Activated gamma-delta T cell (primary cell): Measurements from ENCODE around the gene RPP30.

Experiments
- DNase-seq: peaks from one replicate; lab custom pipeline; 2025; lab: John Stamatoyannopoulos, UW
- total RNA-seq, 2 donors: gene quantifications; one replicate each; lab custom pipeline; 2026; lab: John Stamatoyannopoulos, UW

The RPP30 gene
- 40.9 to 44.6 reads per million in 2 donors for total RNA-seq

- DNase-seq, result peak; percentile 70
Observed at GRCh38 chr10:90871766-90872647, at the start of gene RPP30. RPP30 (plus strand) TSS chr10:90871974; CDS start chr10:90871987, 13 bp downstream.

DNA sequence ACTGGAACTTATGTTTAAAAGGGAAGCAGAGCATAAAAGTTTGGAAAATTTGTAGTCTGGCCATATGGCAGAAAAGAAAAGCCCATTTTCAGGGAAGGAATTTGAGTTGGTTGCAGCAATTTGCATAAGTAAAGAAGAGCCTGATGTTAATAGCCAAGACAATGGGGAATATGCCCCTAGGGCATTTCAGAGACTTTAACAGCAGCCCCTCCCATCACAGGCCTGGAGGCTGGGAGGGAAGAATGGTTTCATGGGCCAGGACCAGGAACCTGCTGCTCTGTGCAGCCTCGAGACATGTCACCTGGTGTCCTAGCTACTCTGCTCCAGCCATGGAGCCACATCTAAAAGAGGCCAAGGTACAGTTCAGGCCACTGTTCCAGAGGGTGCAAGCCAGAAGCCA is 49.3 kb upstream of the RPP30 start:
- no peak for DNase-seq

- no peak for DNase-seq
Observed at GRCh38 chr10:90832111-90832510, 39.7 kb upstream of the RPP30 start.

DNA sequence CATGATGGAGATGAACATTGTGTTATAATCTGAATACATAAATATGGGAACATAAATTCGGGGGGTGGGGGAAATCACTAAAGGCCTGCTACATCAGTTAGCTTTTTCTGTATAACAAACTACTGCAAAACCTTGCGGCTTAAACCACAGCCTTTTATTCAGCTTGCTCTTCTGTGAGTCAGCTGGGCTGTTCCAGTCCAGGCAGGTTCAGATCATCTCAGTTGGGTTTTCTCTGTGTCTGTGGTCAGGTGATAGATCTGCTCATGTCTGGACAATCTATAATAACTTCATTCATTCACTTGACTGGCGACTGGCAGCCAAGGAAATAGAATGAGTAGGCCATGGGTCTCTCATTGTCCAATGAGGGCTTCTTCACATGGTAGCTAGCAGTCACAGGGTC is 37.4 kb upstream of the RPP30 start:
- no peak for DNase-seq

GRCh38 chr10:90837486-90837885 is 34.3 kb upstream of the RPP30 start:
- DNase-seq, result no peak

DNA sequence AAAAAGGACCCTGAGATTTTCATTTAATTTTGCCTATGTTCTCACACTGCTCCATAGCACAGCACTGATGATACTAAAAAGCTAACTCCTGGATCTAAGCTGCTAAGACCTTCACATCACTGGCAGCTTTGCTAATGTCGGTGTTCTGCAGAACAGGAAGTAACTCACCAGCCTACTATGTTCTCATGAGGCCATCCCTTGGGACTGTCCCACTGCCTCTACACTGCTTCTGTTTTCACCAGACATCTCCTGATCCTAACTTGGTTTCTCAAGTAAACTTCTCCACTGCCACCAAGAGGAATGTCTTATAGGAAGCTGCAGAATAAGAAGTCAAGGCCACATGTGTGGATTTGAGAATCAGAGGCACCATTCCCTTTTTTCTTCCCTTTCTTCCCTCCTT is 29.0 kb upstream of the RPP30 start:
- DNase-seq, result no peak

GRCh38 chr10:90845726-90846125 is 26.0 kb upstream of the RPP30 start:
- DNase-seq, result no peak

DNA sequence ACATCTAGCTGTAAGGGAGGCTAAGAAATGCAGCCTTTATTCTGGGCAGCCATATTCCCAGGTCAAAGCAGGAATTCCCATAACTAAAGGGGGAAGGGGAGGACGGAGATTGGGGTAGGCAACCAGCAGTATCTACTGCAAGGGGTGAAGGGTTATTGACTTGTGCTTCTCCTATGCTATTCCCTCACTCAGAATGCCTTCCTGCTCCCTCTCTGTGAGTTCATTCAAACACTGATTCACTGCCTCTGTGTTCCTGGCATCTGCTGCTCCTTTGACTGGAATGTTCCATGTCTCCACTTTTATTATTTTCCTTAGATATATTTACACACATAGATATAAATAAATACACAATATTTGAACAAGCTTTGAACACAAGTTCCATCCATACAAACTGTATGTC is 25.0 kb upstream of the RPP30 start:
- DNase-seq, result no peak

DNA sequence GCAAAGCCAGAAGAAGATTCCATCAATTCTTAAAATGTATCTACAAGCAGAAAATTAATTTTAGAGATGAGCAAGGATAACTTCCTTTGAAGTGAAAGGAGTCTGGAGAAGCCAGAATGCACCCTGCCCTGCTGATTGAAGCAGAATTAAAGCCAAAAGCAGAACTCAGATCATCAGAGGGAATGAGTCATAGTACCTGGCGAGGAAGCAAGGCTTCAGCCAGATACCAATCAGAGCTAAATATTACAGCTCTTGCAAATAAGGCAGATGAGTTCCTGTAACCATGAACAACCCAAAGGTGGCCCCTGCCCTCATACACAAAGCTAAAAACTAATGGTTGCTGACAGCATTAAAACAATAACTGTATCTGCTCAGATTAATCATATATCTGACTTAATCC is 24.3 kb upstream of the RPP30 start:
- DNase-seq, result no peak

DNA sequence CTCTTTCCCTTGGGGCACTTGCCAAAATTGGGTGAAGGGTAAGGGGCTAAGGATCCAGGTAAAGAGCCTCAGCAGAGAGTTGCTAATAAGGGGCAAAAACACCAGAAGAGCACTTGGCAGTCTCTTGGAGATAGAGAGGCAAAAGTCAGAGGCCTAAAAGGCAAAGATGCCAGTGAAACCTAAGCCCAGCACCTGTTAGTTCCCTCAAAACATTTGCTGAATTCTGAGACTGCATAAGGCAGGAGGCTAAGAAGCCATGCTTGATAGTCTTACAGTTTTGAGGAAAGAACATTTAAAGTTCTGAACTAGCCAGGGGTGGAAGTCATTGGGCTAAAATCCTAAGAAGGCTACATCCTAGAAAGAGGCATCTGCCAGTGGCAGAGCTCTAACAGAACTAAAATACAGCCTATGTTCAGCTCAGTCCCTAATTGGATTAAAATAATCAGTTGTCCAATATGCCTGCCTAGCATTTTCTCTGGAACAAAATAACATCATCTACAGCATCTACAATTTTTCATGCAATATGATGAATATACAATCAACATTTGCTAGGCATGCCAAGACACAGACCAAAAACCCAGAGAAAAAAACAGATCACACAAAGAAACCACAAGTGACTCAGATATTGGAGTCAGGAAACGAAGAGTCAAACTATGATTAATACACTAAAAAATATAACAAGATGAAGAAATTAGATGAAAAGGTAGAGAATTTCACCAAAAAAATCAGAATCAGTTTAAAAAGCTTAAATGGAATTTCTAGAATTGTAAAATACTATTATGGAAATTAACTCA is 21.6 kb upstream of the RPP30 start:
- DNase-seq, result no peak

GRCh38 chr10:90855126-90855525 is 16.6 kb upstream of the RPP30 start:
- DNase-seq, result no peak

- DNase-seq, result no peak
Observed at GRCh38 chr10:90856261-90856660, 15.5 kb upstream of the RPP30 start.

- DNase-seq, result no peak
Observed at GRCh38 chr10:90856964-90857634, 14.7 kb upstream of the RPP30 start.

GRCh38 chr10:90857635-90858460 is 13.9 kb upstream of the RPP30 start, which contains the start of gene HTR7:
HTR7 (minus strand) TSS chr10:90858039; CDS start chr10:90857671, 368 bp downstream.
- peak; percentile 33 for DNase-seq

GRCh38 chr10:90858461-90858968 is 13.3 kb upstream of the RPP30 start:
- no peak for DNase-seq

DNA sequence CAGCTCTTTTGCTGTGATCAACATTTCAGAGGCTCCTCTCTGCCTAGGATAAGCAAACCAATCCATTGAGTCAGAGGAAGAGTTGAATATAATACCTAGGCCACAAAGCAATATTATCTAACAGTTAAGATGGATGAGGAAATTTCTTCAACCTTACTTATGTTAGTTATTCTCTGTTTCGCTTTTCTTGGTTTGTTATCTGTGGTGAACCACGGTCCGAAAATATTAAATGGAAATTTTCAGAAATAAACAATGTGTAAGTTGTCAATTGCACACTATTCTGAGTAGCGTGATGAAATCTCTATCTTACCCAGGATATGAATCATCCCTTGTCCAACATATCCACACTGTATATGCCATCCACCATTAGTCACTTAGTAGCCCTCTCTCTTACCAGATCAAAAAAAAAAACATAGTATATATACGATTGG is 12.4 kb upstream of the RPP30 start:
- DNase-seq, result no peak

DNA sequence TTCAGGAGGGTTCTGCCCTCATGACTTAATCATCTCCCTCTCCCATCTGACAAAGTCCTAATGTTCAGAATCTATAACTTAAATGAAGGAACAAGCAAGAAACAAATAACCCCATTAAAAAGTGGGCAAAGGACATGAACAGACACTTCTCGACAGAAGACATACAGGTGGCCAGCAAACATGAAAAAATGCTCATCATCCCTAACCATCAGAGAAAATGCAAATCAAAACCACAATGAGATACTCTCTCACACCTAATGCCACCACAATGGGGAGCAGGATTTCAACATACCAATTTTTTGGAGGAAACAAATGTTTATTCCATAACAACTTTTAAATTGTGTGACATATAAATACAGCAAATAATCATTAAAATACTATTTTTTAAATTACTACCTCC is 11.0 kb upstream of the RPP30 start:
- DNase-seq, result no peak

DNA sequence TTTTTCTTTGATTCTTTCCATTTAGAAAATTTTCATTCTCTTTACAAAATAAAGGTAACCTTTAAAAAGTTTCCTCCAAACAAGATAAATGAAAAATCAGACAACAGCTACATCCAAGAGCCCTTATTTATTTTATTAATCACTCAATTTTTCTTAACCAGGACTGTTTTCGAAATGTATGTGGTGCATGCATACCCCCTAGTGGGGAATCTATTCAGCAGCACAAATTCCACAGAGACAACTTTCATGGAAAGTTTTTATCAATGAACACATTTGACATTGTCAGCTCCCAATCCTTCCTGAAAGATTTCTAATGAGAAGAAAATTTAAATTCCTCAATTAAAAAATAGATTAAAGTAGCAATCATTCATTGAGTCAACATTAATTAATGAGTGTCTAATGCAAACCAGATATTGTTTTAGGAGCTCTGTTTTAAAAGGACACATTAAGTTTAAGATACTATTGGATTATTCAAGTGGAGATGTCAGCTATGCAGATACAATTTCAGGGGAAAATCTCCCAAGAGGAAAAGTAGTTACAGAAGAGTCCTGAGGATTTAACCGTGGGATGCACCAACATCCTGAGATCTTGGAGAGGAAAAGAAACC is 8.8 kb upstream of the RPP30 start:
- no peak for DNase-seq

DNA sequence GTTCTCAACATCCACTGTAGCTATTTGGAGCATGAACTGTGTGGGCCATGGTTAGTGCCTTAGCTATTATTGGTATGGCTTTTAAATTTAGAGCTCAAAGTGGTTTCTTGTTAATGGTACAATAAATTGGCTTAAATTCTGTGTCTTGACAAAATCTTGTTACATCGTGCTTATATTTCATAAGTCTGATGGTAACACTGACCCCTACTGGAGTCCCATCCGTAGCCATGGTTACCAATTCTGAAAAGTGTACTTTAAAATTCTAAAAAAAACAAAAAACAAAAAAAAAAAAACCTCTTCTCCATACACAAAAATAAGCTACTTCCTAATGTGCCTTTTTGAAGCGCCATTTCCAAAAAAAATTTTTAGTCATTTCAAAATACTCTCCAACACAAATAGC is 6.4 kb upstream of the RPP30 start:
- no peak for DNase-seq

DNA sequence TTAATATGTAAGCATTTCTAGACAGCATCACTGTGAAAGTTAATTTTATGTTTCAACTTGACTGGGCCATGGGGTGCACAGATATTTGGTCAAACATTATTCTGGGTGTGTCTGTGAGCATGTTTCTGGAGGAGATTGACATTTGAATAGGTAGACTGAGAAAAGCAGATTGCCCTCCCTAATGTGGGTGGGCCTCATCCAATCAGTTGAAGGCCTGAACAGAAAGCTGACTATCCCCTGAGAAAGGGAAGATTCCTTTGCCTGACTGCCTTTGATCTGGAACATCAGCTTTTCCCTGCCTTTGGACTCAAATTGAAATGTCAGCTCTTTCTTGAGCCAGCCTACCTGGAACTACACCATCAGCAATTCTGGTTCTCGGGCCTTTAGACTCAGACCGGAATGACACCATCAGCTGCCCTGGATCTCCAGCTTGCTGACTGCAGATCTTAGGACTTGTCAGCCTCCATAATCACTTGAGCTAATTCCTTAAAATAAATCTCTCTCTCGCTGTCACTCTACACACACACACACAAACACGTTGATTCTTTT is 5.7 kb upstream of the RPP30 start:
- no peak for DNase-seq
